Choroid plexus epithelial cell (primary cell): ENCODE results near the gene C3orf38.

Experiments used
- DNase-seq: peaks from one replicate; pipeline ENCODE4 v3.0.0-alpha.2; 2010; ENCODE audit warnings: low read depth
- H3K4me3 ChIP-seq: 2 replicates; pipeline ENCODE4 v1.5.1; 2011; ENCODE audit warnings: low read depth, mild to moderate bottlenecking, control low read depth, low read length, moderate library complexity
- TF ChIP-seq, protein P1 (sequence below): conservative IDR thresholded peaks from 2 replicates; pipeline ENCODE4 v1.5.1; 2011; ENCODE audit warnings: low read depth, mild to moderate bottlenecking, control low read depth, inconsistent platforms, low read length, moderate library complexity

Gene C3orf38

GRCh38 chr3:88141458-88142083 lies 8.2 kb upstream of the C3orf38 start:
- TF ChIP-seq, protein P1, sequence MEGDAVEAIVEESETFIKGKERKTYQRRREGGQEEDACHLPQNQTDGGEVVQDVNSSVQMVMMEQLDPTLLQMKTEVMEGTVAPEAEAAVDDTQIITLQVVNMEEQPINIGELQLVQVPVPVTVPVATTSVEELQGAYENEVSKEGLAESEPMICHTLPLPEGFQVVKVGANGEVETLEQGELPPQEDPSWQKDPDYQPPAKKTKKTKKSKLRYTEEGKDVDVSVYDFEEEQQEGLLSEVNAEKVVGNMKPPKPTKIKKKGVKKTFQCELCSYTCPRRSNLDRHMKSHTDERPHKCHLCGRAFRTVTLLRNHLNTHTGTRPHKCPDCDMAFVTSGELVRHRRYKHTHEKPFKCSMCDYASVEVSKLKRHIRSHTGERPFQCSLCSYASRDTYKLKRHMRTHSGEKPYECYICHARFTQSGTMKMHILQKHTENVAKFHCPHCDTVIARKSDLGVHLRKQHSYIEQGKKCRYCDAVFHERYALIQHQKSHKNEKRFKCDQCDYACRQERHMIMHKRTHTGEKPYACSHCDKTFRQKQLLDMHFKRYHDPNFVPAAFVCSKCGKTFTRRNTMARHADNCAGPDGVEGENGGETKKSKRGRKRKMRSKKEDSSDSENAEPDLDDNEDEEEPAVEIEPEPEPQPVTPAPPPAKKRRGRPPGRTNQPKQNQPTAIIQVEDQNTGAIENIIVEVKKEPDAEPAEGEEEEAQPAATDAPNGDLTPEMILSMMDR = no peak
- peak; percentile 62 for DNase-seq
- no peak overlapping the region for H3K4me3 ChIP-seq

DNA sequence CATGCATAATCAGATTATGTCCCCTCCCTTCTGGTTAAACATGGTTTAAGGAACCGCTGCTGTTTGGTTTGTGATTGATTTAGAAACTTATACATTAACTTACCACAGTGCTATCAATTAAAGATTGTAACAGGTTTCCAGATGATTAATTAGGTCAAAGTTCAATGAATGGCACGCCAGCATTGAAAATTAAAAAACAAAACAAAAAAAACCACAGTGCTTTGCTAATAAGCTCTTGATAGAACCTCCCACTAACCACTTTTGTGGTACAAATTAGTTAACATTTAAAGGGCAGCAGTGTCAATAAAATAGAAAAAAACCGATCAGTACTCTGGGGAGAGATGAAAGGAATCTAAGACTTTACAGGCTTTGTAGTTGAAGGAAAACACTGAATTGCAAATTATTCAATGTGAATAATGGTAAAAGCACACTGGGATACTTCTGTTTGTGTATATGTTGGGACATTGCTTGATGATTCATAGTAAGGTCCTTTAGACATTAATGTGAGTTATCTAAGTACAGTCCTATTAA lies 7.6 kb upstream of the C3orf38 start:
- DNase-seq = peak; percentile 54
- no peak overlapping the region for H3K4me3 ChIP-seq
- TF ChIP-seq, protein P1 = no peak

- no peak for DNase-seq
- no peak overlapping the region for H3K4me3 ChIP-seq
- TF ChIP-seq, protein P1 = no peak
Measured at GRCh38 chr3:88147261-88147660, 2.5 kb upstream of the C3orf38 start.

- TF ChIP-seq, protein P1 = no peak
- DNase-seq = no peak
- peak overlapping the region; percentile 99 for H3K4me3 ChIP-seq
Measured at GRCh38 chr3:88148651-88149050, 1.1 kb upstream of the C3orf38 start.

DNA sequence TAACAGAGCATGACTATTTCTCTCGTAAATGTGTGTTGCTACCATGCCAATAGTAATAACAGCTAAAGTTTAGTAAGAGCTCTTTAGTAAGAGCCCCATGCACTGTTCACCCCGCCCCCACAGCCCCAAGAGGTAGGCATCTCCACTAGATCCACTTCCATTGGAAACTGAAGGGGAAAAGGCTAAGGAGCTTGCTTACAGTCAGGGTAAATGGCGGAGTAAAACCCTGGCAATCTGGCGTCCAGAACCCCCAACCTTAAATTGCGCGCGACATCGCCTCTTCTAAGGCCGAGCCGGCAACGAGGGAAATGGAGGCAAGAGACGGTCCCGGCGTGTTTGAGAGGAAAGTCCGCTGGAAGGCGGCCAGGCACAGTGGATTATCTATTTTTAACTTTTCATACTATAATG lies 654 bp upstream of the C3orf38 start:
- TF ChIP-seq, protein P1 = no peak
- H3K4me3 ChIP-seq = peak overlapping the region; percentile 99
- no peak for DNase-seq

DNA sequence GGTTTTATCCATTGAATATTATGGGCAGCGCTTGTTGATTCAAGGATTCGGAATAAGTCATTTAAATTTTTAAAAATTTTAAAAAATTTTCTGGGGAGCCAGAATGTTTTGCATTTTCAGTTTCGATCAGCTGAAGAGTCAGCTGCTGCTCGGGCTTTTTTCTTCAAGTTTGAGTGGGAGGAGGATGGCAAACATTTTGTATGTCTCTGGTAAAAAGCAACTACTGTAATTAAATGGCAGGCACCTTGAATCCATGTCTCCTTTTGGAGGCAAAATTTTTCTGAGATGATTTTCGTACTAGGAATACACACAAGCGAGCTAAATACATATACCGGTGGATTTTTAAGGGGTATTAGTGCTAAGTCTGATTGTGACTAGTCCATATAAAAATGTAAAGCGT lies 612 bp downstream of the C3orf38 start:
- peak; percentile 42 for DNase-seq
- TF ChIP-seq, protein P1 = no peak
- H3K4me3 ChIP-seq = peak overlapping the region; percentile 99

DNA sequence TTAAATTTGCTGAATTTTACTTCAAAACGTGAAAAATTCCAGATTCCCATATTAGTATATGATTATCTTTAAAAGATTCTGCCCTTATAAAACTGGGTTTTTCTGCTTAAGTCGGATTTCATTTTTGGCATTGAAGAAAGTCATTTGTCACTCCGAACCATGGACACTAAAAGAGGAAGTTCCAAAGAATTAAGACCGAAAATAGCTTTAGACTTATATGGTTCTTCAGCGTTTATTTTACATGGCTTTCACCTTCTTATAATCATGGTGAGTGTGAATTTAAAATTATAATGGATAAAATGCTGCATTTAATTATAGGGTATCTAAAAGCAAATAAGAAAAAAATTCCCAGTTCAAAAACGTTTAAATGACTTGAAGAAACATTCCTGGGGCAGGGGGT lies 1.0 kb downstream of the C3orf38 start:
- TF ChIP-seq, protein P1 = no peak
- H3K4me3 ChIP-seq = peak overlapping the region; percentile 99
- no peak for DNase-seq
